ENCODE measurements around the gene ANKRD50.

GRCh38 chr4:124703154-124703553 is 9.4 kb downstream of the ANKRD50 start:
- TF ChIP-seq ZBTB7A (IDR thresholded peaks at IDR 0.05; ENCODE audit: low read depth) (no peak), EGR1 (IDR thresholded peaks at IDR 0.05) (no peak), FOXM1 (IDR thresholded peaks at IDR 0.05; ENCODE audit: borderline replicate concordance, low read depth) (no peak), REST (IDR thresholded peaks at IDR 0.05; ENCODE audit: low read depth) (no peak), EP300 (IDR thresholded peaks at IDR 0.05; ENCODE audit: borderline replicate concordance) (no peak), CEBPB (IDR thresholded peaks at IDR 0.05) (no peak), USF1 (IDR thresholded peaks at IDR 0.05) (no peak), TCF12 (IDR thresholded peaks at IDR 0.05; ENCODE audit: low read depth) (no peak), YY1 (IDR thresholded peaks at IDR 0.05; ENCODE audit: low read depth) (no peak)

Measured in Ishikawa (cell line).